K562 (cell line): Measurements from ENCODE around the gene RBPJ. TPM values are rescaled to one million over a fixed set of nuclear protein-coding genes. Genes with fewer than 3 reads are reported as not detected.

Experiments used
- ATAC-seq: fragments of 200-7000 bp; cut with Tn5 transposase; 3 replicates; pipeline ENCODE4 v1.9.1; 2020; ENCODE audit warnings: moderate library complexity
- BruUV-seq: library from RNA; stranded (reverse); fragments of 400-500 nt; replicated peaks from 2 replicates; lab custom pipeline; 2021; lab: Mats Ljungman, UMichigan
- CTCF ChIA-PET: fragments of 300-600 bp; formaldehyde crosslinking; extraction: SDS; loops from one replicate; lab custom pipeline; 2021; ENCODE audit warnings: low intra/inter-chr PET ratio; lab: Yijun Ruan, JAX
- POLR2A ChIA-PET: fragments of 300-600, 350-650 bp; sonication (Branson Sonifier 250); formaldehyde crosslinking; extraction: SDS; loops from one replicate; lab custom pipeline; 2021; ENCODE audit warnings: antibody characterized with exemption, inconsistent platforms; lab: Yijun Ruan, JAX
- DNase-seq, 4 experiments: peaks; one replicate each; pipeline versions ENCODE4 v3.0.0 to v3.0.0-alpha.2; 2011 to 2018; ENCODE audit warnings: low spot score in 3 of 4, mixed read lengths in 3 of 4; ENCODE audit errors: extremely low read depth in 1 of 4
- FAIRE-seq: peaks from 2 replicates; lab custom pipeline; 2011; peaks lifted over from hg19 to GRCh38; lab: Jason Lieb, UNC
- H2AFZ ChIP-seq: 2 replicates; pipeline ENCODE4 v1.6.0; 2011; ENCODE audit warnings: low read depth, low read length, control low read depth, inconsistent platforms
- H3K27ac ChIP-seq: fragments of 200-600 bp; 3 replicates; pipeline ENCODE4 v1.8.0; 2011; ENCODE audit warnings: low read depth, mild to moderate bottlenecking, control low read depth, inconsistent platforms, low read length, moderate library complexity, mixed read lengths; ENCODE audit errors: extremely low read depth
- H3K27me3 ChIP-seq, 2 experiments: fragments of 300-600 bp in 1 of 2; 2 replicates in 1 of 2; 3 replicates in 1 of 2; pipeline versions ENCODE4 v1.6.0 to v1.8.0; 2011; ENCODE audit warnings: inconsistent platforms in 2 of 2, low read length in 2 of 2, mild to moderate bottlenecking in 1 of 2, mixed read lengths in 1 of 2, moderate library complexity in 1 of 2; ENCODE audit not compliant: control insufficient read depth in 2 of 2, insufficient read depth in 2 of 2
- H3K36me3 ChIP-seq: fragments of 300-600 bp; 3 replicates; pipeline ENCODE4 v1.8.0; 2011; ENCODE audit warnings: mild to moderate bottlenecking, low read length, inconsistent platforms; ENCODE audit not compliant: control insufficient read depth, insufficient read depth
- H3K4me1 ChIP-seq, 2 experiments: fragments of 200-600 bp in 1 of 2; replicated peaks in 1 of 2; 2 replicates in 1 of 2; 3 replicates in 1 of 2; pipeline versions ENCODE4 v1.5.1 to v1.8.0; 2011; ENCODE audit warnings: inconsistent platforms in 2 of 2, low read length in 2 of 2, mild to moderate bottlenecking in 1 of 2, mixed read lengths in 1 of 2, moderate library complexity in 1 of 2; ENCODE audit not compliant: control insufficient read depth in 2 of 2, insufficient read depth in 2 of 2
- H3K4me2 ChIP-seq: 2 replicates; pipeline ENCODE4 v1.6.1; 2011; ENCODE audit warnings: low read length, control low read depth, inconsistent platforms, mixed read lengths; ENCODE audit not compliant: insufficient read depth
- H3K4me3 ChIP-seq: fragments of 200-600 bp; sonication (generic), shearing (Covaris generic); 2 replicates; pipeline ENCODE4 v1.5.1; 2016; ENCODE audit warnings: control low read depth, inconsistent platforms
- H3K79me2 ChIP-seq: fragments of 200-600 bp; 3 replicates; pipeline ENCODE4 v1.8.0; 2011; ENCODE audit warnings: low read length, inconsistent platforms; ENCODE audit not compliant: control insufficient read depth, insufficient read depth
- H3K9ac ChIP-seq, 2 experiments: 2 replicates each; pipeline versions ENCODE4 v1.6.0 to v1.6.1; 2011; ENCODE audit warnings: low read depth in 2 of 2, low read length in 2 of 2, control low read depth in 1 of 2, inconsistent platforms in 1 of 2, mild to moderate bottlenecking in 1 of 2, mixed read lengths in 1 of 2; ENCODE audit not compliant: insufficient read depth in 1 of 2
- H3K9me1 ChIP-seq: one replicate; pipeline ENCODE4 v1.6.0; 2011; ENCODE audit warnings: inconsistent platforms, mild to moderate bottlenecking, low read length, moderate library complexity; ENCODE audit not compliant: control insufficient read depth, insufficient read depth
- H3K9me3 ChIP-seq: replicated peaks from 2 replicates; pipeline ENCODE4 v1.5.1; 2011; ENCODE audit warnings: low read depth, low read length, inconsistent platforms; ENCODE audit not compliant: control insufficient read depth, insufficient read depth
- H4K20me1 ChIP-seq: replicated peaks from 2 replicates; pipeline ENCODE4 v1.6.1; 2011; ENCODE audit warnings: low read length, inconsistent platforms, mixed read lengths; ENCODE audit not compliant: control insufficient read depth, insufficient read depth
- CCAR2 ChIP-seq: fragments of 200-400 bp; formaldehyde crosslinking; IDR thresholded peaks from 2 replicates; pipeline ENCODE4 v1.6.1; 2017; ENCODE audit warnings: mild to moderate bottlenecking, low read depth, low read length
- CSDE1 ChIP-seq, 2 experiments: fragments of 450-650 bp; IDR thresholded peaks; 2 replicates each; pipeline ENCODE4 v1.6.1; 2016; ENCODE audit warnings: mild to moderate bottlenecking in 1 of 2
- ELK1 ChIP-seq: sonication (generic); formaldehyde crosslinking; IDR thresholded peaks from 2 replicates; pipeline ENCODE4 v1.8.1; 2022; ENCODE audit warnings: missing genetic modification reagents
- ETV1 ChIP-seq: fragments of 450-650 bp; conservative IDR thresholded peaks from 2 replicates; pipeline ENCODE4 v1.6.1; 2016; ENCODE audit warnings: missing genetic modification characterization, control low read depth, low read depth, missing compliant biosample characterization
- PHF8 ChIP-seq: fragments of 200-600 bp; sonication (generic); IDR thresholded peaks from 2 replicates; pipeline ENCODE4 v1.6.1; 2012; ENCODE audit warnings: mixed run types, mild to moderate bottlenecking, inconsistent platforms, low read length, moderate library complexity, borderline replicate concordance
- RNF219 ChIP-seq: fragments of 250-450 bp; sonication (Bioruptor Pico); IDR thresholded peaks from 2 replicates; pipeline ENCODE4 v1.5.0; 2022; ENCODE audit warnings: mild to moderate bottlenecking
- TRIM28 ChIP-seq: fragments of 450-650 bp; IDR thresholded peaks from 2 replicates; pipeline ENCODE4 v1.6.1; 2017
- ZNF318 ChIP-seq, 2 experiments: fragments of 450-650 bp; IDR thresholded peaks; 2 replicates each; pipeline ENCODE4 v1.6.1; 2016; ENCODE audit warnings: mild to moderate bottlenecking in 2 of 2, borderline replicate concordance in 1 of 2, low read depth in 1 of 2, moderate library complexity in 1 of 2
- ZNF551 ChIP-seq: fragments of 250-450 bp; sonication (Bioruptor Pico); IDR thresholded peaks from 2 replicates; pipeline ENCODE4 v1.5.0; 2021; ENCODE audit warnings: mild to moderate bottlenecking, moderate library complexity
- ZNF830 ChIP-seq: fragments of 250-450 bp; sonication (Bioruptor Pico); IDR thresholded peaks from 2 replicates; pipeline ENCODE4 v1.5.0; 2021; ENCODE audit warnings: mild to moderate bottlenecking
- WGBS: fragments of 100-300 bp; shearing (Covaris generic); methylation state at CpG from one replicate; pipeline ENCODE4 v1.1.6; 2016; ENCODE audit warnings: low coverage, mixed read lengths; ENCODE audit not compliant: insufficient coverage; ENCODE audit errors: missing lambda C conversion rate; 5-methylcytosine and 5-hydroxymethylcytosine counted together
- in situ Hi-C: fragments of 300-500 bp; cut with MboI; formaldehyde crosslinking; loops from 4 replicates; pipeline ENCODE4 v1.15.0; 2018; ENCODE audit warnings: inconsistent platforms, mixed read lengths
- intact Hi-C: fragments of 100-400 bp; cut with micrococcal nuclease; formaldehyde crosslinking; loops from 2 replicates; pipeline ENCODE4 v1.14.2; 2022
- polyA plus RNA-seq, 8 experiments: library from polyadenylated mRNA; depleted of rRNA in 4 of 8; stranded (reverse) in 5 of 8; unstranded in 3 of 8; fragments of >200 nt; fragmentation: Nextera tagmentation in 2 of 8; fragmentation: Illumina TruSeq in 1 of 8; extraction: Ambion mirVana in 2 of 8; extraction: Trizol in 1 of 8; gene quantifications; 2 replicates each; pipeline versions ENCODE4 v1.2.1 to v1.2.3, GENCODE V29; 2011 to 2014; ENCODE audit warnings: inconsistent platforms in 1 of 8, missing spikeins in 1 of 8
- total RNA-seq, 7 experiments: library from RNA; depleted of rRNA in 6 of 7; stranded (reverse); fragments of >200 nt in 6 of 7; fragmentation: Illumina TruSeq in 2 of 7; extraction: Trizol in 2 of 7; gene quantifications; 2 replicates each; pipeline versions ENCODE4 v1.2.1 to v1.2.3, GENCODE V29; 2011 to 2021; ENCODE audit warnings: low replicate concordance in 1 of 7

The RBPJ gene
- total and polyA plus RNA-seq, 9 of the 15 experiments (the other 6 are each of a cell fraction or from before 2014, with no cell fraction given), result 17.2 to 49.4 (median 33.8) TPM

- Histone ChIP-seq H3K27me3 (peaks cover 15 to 21% of the 10 kb centered on the region in 2 experiments), H3K36me3 (no peaks in the 10 kb centered on the region), H3K4me1 (no peaks in the 10 kb centered on the region), H3K9me3 (no peaks in the 10 kb centered on the region; the same call in 1 of the 2 replicates), H4K20me1 (no peaks in the 10 kb centered on the region), H3K4me3 (no peak overlapping the region), H3K79me2 (no peaks in the 10 kb centered on the region), H2AFZ (no peak overlapping the region), H3K27ac (no peak overlapping the region), H3K9me1 (no peaks in the 10 kb centered on the region), H3K4me2 (no peak overlapping the region), H3K9ac (no peak overlapping the region)
- no peak for ATAC-seq
- FAIRE-seq, result no peak
- DNase-seq, result no peak
- intact Hi-C loops, result no loop called here
- BruUV-seq, result no TSS peak
- WGBS, result 2% methylated on average over 6 of the region's 7 CpGs
- in situ Hi-C loops, result no loop called here
- ChIA-PET POLR2A (interaction anchor here (0.6 kb wide), 1 partner anchor 132 kb away, joined by 3 read pairs; no protein-coding TSS in a partner anchor), CTCF (no interaction called here)
- TF ChIP-seq CCAR2 (no peak), ZNF551 (CRISPR knock-in tag) (no peak), ZNF830 (no peak), TRIM28 (no peak), ELK1 (no peak), ZNF318 (IDR thresholded peaks at IDR 0.05; ENCODE audit: borderline replicate concordance in 1 of 2, low read depth in 1 of 2) (no peak), CSDE1 (IDR thresholded peaks at IDR 0.05) (no peak), PHF8 (no peak), RNF219 (CRISPR knock-in tag) (no peak), ETV1 (no peak)
Measured at GRCh38 chr4:26297219-26297618, 23.6 kb upstream of the RBPJ start.
